HEK293 (cell line): ENCODE results near the gene FRMD4B.

ENCODE experiments used
- CTCF ChIA-PET: fragments of 350-600 bp; formaldehyde crosslinking; extraction: SDS; loops from one replicate; lab custom pipeline; 2021; ENCODE audit warnings: antibody characterized with exemption; lab: Yijun Ruan, JAX
- POLR2A ChIA-PET: fragments of 300-600 bp; formaldehyde crosslinking; extraction: SDS; loops from one replicate; lab custom pipeline; 2020; ENCODE audit warnings: antibody characterized with exemption, inconsistent platforms; lab: Yijun Ruan, JAX
- H3K27ac ChIP-seq: fragments of 200-500 bp; sonication (Bioruptor generic); 2 replicates; pipeline ENCODE4 v1.5.1; 2014; ENCODE audit warnings: low read depth, low read length, control low read depth, inconsistent platforms; ENCODE audit errors: extremely low read depth
- H3K36me3 ChIP-seq, 2 experiments: fragments of 200-500 bp in 1 of 2; sonication (Bioruptor generic) in 1 of 2; 1 replicate in 1 of 2; 2 replicates in 1 of 2; pipeline ENCODE4 v1.5.1; 2014 to 2017; ENCODE audit warnings: inconsistent platforms in 2 of 2, low read length in 2 of 2; ENCODE audit not compliant: control insufficient read depth in 2 of 2, insufficient read depth in 1 of 2
- H3K4me1 ChIP-seq: fragments of 200-500 bp; sonication (Bioruptor generic); 2 replicates; pipeline ENCODE4 v1.5.1; 2014; ENCODE audit warnings: mild to moderate bottlenecking, low read length, inconsistent platforms; ENCODE audit not compliant: control insufficient read depth, insufficient read depth
- H3K4me3 ChIP-seq: 2 replicates; pipeline ENCODE4 v1.5.1; 2011; ENCODE audit warnings: low read depth, mild to moderate bottlenecking, control low read depth, low read length, moderate library complexity
- H3K9me3 ChIP-seq: fragments of 200-500 bp; sonication (Bioruptor generic); 2 replicates; pipeline ENCODE4 v1.5.1; 2014; ENCODE audit warnings: low read depth, low read length, inconsistent platforms; ENCODE audit not compliant: control insufficient read depth, insufficient read depth
- ATF2 ChIP-seq: fragments of 450-650 bp; formaldehyde crosslinking; IDR thresholded peaks from 2 replicates; pipeline ENCODE4 v1.5.1; 2016; ENCODE audit warnings: missing biosample characterization, missing genetic modification characterization, low read depth
- MEIS1 ChIP-seq: sonication (generic); formaldehyde crosslinking; IDR thresholded peaks from 2 replicates; pipeline ENCODE4 v1.8.1; 2022; ENCODE audit warnings: missing genetic modification reagents, mild to moderate bottlenecking, borderline replicate concordance
- MYNN ChIP-seq: fragments of 450-650 bp; formaldehyde crosslinking; IDR thresholded peaks from 2 replicates; pipeline ENCODE4 v1.5.1; 2016; ENCODE audit warnings: missing biosample characterization, missing genetic modification characterization, borderline replicate concordance
- SCRT1 ChIP-seq: fragments of 450-650 bp; formaldehyde crosslinking; IDR thresholded peaks from 2 replicates; pipeline ENCODE4 v1.5.1; 2016; ENCODE audit warnings: missing biosample characterization, missing genetic modification characterization, borderline replicate concordance
- ZNF140 ChIP-seq: fragments of 450-650 bp; formaldehyde crosslinking; IDR thresholded peaks from 2 replicates; pipeline ENCODE4 v1.5.1; 2016; ENCODE audit warnings: missing biosample characterization, missing genetic modification characterization
- ZNF174 ChIP-seq: fragments of 450-650 bp; formaldehyde crosslinking; IDR thresholded peaks from 2 replicates; pipeline ENCODE4 v1.5.0; 2017; ENCODE audit warnings: missing biosample characterization, mild to moderate bottlenecking, missing genetic modification characterization
- ZNF362 ChIP-seq: fragments of 450-650 bp; formaldehyde crosslinking; IDR thresholded peaks from 2 replicates; pipeline ENCODE4 v1.5.1; 2016; ENCODE audit warnings: missing biosample characterization, missing genetic modification characterization
- ZNF677 ChIP-seq: fragments of 450-650 bp; IDR thresholded peaks from 2 replicates; pipeline ENCODE4 v1.5.0; 2018; ENCODE audit warnings: missing biosample characterization, mild to moderate bottlenecking, missing genetic modification characterization, moderate library complexity
- ZNF776 ChIP-seq: fragments of 450-650 bp; formaldehyde crosslinking; IDR thresholded peaks from 2 replicates; pipeline ENCODE4 v1.5.0; 2017; ENCODE audit warnings: missing biosample characterization, missing genetic modification characterization, borderline replicate concordance
- ZNF791 ChIP-seq: fragments of 450-650 bp; formaldehyde crosslinking; IDR thresholded peaks from 2 replicates; pipeline ENCODE4 v1.5.1; 2016; ENCODE audit warnings: missing biosample characterization, missing genetic modification characterization
- TF ChIP-seq, protein P1 (sequence below): fragments of 450-650 bp; formaldehyde crosslinking; IDR thresholded peaks from 2 replicates; pipeline ENCODE4 v1.5.1; 2016; ENCODE audit warnings: missing biosample characterization, missing genetic modification characterization

Gene FRMD4B

DNA sequence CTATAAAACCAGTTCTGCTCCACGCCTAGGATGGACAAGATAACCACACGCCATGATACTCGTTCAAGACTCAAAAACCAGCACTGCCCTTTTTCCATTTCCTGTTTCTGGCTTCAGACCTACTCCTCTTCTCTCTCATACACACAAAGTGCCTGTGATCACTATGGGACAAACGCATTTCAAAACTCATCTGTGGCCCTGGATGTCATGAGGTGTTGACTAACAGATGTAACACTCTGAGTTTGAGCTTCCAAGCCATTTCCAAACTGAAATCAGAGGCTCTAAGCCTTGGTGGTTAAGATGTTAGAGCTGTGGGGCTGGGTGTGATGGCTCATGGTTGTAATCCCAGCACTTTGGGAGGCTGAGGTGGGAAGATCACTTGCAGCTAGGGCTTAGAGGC lies 207.8 kb downstream of the FRMD4B start:
- no peak for TF ChIP-seq MEIS1 (CRISPR knock-in tag)
- no peak for TF ChIP-seq ATF2 (tag by site-specific recombination)
- TF ChIP-seq, protein P1, sequence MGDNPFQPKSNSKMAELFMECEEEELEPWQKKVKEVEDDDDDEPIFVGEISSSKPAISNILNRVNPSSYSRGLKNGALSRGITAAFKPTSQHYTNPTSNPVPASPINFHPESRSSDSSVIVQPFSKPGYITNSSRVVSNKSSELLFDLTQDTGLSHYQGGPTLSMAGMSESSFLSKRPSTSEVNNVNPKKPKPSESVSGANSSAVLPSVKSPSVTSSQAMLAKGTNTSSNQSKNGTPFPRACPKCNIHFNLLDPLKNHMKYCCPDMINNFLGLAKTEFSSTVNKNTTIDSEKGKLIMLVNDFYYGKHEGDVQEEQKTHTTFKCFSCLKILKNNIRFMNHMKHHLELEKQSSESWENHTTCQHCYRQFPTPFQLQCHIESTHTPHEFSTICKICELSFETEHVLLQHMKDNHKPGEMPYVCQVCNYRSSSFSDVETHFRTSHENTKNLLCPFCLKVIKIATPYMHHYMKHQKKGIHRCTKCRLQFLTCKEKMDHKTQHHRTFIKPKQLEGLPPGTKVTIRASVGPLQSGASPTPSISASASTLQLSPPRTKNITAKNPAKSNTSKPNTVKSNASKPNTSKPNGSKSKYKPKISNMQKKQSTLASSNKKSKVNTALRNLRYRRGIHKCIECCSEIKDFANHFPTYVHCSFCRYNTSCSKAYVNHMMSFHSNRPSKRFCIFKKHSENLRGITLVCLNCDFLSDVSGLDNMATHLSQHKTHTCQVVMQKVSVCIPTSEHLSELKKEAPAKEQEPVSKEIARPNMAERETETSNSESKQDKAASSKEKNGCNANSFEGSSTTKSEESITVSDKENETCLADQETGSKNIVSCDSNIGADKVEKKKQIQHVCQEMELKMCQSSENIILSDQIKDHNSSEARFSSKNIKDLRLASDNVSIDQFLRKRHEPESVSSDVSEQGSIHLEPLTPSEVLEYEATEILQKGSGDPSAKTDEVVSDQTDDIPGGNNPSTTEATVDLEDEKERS (tag by site-specific recombination) = no peak
- no peak for TF ChIP-seq ZNF174 (tag by site-specific recombination)
- TF ChIP-seq, all 188 proteins: peak for 0
- no peaks in the 10 kb centered on the region for H3K9me3 ChIP-seq
- H3K4me1 ChIP-seq = no peaks in the 10 kb centered on the region
- CTCF ChIA-PET = interaction anchor here (0.8 to 1.0 kb wide), 3 partner anchors 10 to 232 kb away, joined by 3 to 4 read pairs (median 3); no protein-coding TSS in a partner anchor
- POLR2A ChIA-PET = interaction anchor here (0.6 kb wide), 1 partner anchor 115 kb away, joined by 3 read pairs; no protein-coding TSS in a partner anchor
- peaks cover 0 to 65% of the 10 kb centered on the region in 2 experiments; a peak in 2 of 3 replicates for H3K36me3 ChIP-seq
- H3K27ac ChIP-seq = no peak overlapping the region
- H3K4me3 ChIP-seq = no peak overlapping the region

DNA sequence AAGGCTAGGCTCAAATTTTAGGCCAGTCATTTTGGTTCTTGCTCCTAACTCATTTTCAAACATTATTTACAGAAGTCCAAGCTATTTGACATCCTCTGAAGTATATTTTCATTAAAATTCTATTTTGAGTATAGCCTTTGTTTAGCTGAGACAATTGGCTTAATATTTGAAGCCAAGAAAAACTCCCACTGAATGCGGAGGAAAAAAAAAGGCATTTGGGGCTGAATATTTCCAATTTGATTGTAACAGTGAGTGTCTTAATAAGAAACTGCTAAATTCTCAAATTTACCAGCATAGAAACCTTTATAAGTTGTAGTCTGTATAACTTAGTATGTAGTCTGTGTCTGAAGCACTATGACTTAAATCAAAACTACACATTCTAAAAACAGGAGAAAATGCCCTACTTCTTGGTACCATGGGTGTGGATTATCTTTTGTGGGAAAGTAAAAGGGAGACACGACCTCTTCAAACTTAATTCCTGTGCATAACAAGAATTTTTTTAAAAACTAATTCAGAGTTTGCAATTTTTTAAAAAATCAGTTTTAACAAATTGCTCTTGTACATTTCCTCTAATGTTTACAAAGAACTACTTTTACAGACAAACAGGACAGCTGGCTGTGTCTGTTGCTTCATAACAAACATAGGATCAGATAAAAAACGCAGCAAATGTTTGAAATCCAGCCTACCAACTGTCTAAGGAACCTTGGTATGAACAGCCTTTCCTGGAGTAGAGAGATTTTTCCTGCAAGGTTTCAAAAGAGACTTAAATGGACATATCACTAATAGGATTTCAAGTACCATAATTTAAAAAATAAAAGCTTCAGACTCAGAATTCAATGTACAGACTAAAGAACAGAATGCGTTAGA lies 210.8 kb downstream of the FRMD4B start:
- ChIA-PET POLR2A (no interaction called here), CTCF (interaction anchor here (1.7 to 2.6 kb wide), 2 partner anchors 13 to 131 kb away, joined by 7 to 12 read pairs; no protein-coding TSS in a partner anchor)
- TF ChIP-seq ZNF791 (no peak), ZNF677 (tag by site-specific recombination) (peak; percentile 73; the same call in 1 of the 2 replicates), ZNF140 (no peak), ZNF776 (tag by site-specific recombination) (no peak)
- TF ChIP-seq, all 188 proteins: peak for 1
- H3K27ac ChIP-seq = no peak overlapping the region
- H3K4me3 ChIP-seq = no peak overlapping the region
- H3K9me3 ChIP-seq = no peaks in the 10 kb centered on the region
- H3K4me1 ChIP-seq = peaks cover 8% of the 10 kb centered on the region
- H3K36me3 ChIP-seq = peaks cover 0 to 43% of the 10 kb centered on the region in 2 experiments; a peak in 2 of 3 replicates

DNA sequence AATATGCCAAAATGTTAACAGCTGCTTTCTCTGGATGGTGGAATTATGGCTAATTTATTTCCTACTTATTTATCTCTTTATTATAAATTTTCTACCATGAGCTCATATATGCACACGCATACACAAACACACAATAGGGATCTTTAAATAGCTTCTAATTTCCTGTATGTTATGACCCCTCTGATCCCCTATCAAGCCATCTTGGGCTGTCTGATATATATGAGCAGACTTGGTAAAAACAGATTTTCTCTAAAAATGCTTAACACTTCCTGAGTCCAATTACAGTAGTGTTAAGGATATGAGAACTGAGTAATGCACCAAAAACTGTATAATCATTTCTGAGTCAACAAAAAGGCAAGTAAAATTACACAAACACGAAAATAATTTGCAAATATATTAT lies 211.4 kb downstream of the FRMD4B start:
- POLR2A ChIA-PET = no interaction called here
- Histone ChIP-seq H3K36me3 (peaks cover 0 to 36% of the 10 kb centered on the region in 2 experiments; a peak in 2 of 3 replicates), H3K27ac (no peak overlapping the region), H3K4me3 (no peak overlapping the region), H3K9me3 (no peaks in the 10 kb centered on the region), H3K4me1 (peaks cover 8% of the 10 kb centered on the region)
- CTCF ChIA-PET = interaction anchor here (1.7 to 2.6 kb wide), 2 partner anchors 13 to 132 kb away, joined by 7 to 12 read pairs; no protein-coding TSS in a partner anchor
- TF ChIP-seq SCRT1 (tag by site-specific recombination) (no peak), MYNN (tag by site-specific recombination) (no peak), ZNF362 (tag by site-specific recombination) (no peak)
